HG03025 (cell line): ENCODE measurements around the gene BMF.
"Not testable (repeated sequence)": the region's sequence is repeated elsewhere in the genome, so short reads cannot be mapped to it uniquely, and the experiment has no call there.

Experiments
- ATAC-seq: cut with Tn5 transposase; IDR thresholded peaks from one replicate; pipeline ENCODE4 v1.9.1; 2021; ENCODE audit warnings: mild to moderate bottlenecking, moderate library complexity; ENCODE audit not compliant: unreplicated experiment, low FRiP score

Gene BMF

GRCh38 chr15:40090774-40091455, 17.8 kb downstream of the BMF start:
- no peak for ATAC-seq

GRCh38 chr15:40088929-40089755, 19.5 kb downstream of the BMF start:
- ATAC-seq: no peak

- ATAC-seq: no peak
Observed at GRCh38 chr15:40087991-40088928, 20.4 kb downstream of the BMF start.

GRCh38 chr15:40087068-40087810, 21.4 kb downstream of the BMF start:
- ATAC-seq: no peak

- no peak for ATAC-seq
Observed at GRCh38 chr15:40085266-40085665, 23.4 kb downstream of the BMF start.

GRCh38 chr15:40084650-40085049, 24.0 kb downstream of the BMF start:
- no peak for ATAC-seq

GRCh38 chr15:40082195-40082883, 26.3 kb downstream of the BMF start:
- ATAC-seq: no peak

- no peak for ATAC-seq
Observed at GRCh38 chr15:40081691-40082194, 26.9 kb downstream of the BMF start.

GRCh38 chr15:40080847-40081246, 27.8 kb downstream of the BMF start:
- no peak for ATAC-seq

GRCh38 chr15:40080104-40080503, 28.6 kb downstream of the BMF start:
- no peak for ATAC-seq

GRCh38 chr15:40079456-40079855, 29.2 kb downstream of the BMF start:
- ATAC-seq: no peak

- no peak for ATAC-seq
Observed at GRCh38 chr15:40075298-40076044, 33.2 kb downstream of the BMF start.

GRCh38 chr15:40074656-40075055, 34.0 kb downstream of the BMF start:
- ATAC-seq: not testable (repeated sequence)

GRCh38 chr15:40073716-40074490, 34.8 kb downstream of the BMF start:
- ATAC-seq: not testable (repeated sequence)

GRCh38 chr15:40072216-40072990, 36.3 kb downstream of the BMF start:
- ATAC-seq: no peak

GRCh38 chr15:40070608-40071218, 38.0 kb downstream of the BMF start:
- ATAC-seq: no peak

- no peak for ATAC-seq
Observed at GRCh38 chr15:40070166-40070557, 38.5 kb downstream of the BMF start.
